K562 (cell line): ENCODE data around the gene NAIF1. TPM values are rescaled to one million over a fixed set of nuclear protein-coding genes. Genes with fewer than 3 reads are reported as not detected.
A peak's percentile ranks its signal among the peaks of the same experiment; 100 is the strongest.

Experiments
- ARNT ChIP-seq, 2 experiments: fragments of 450-650 bp; IDR thresholded peaks; 2 replicates each; pipeline ENCODE4 v1.6.1; 2016; ENCODE audit warnings: mild to moderate bottlenecking in 1 of 2
- CBX1 ChIP-seq: sonication (generic); IDR thresholded peaks from 2 replicates; pipeline ENCODE4 v1.6.1; 2016; ENCODE audit warnings: antibody characterized with exemption, low read depth, mild to moderate bottlenecking
- KLF13 ChIP-seq: fragments of 450-650 bp; IDR thresholded peaks from 2 replicates; pipeline ENCODE4 v1.6.1; 2016; ENCODE audit warnings: missing genetic modification characterization, low read depth, mild to moderate bottlenecking, missing compliant biosample characterization, moderate library complexity, borderline replicate concordance
- PRPF4 ChIP-seq: fragments of 200-400 bp; formaldehyde crosslinking; IDR thresholded peaks from one replicate; pipeline ENCODE4 v1.6.1; 2017; ENCODE audit warnings: low read length, low read depth, mild to moderate bottlenecking; ENCODE audit not compliant: insufficient read depth, poor library complexity, severe bottlenecking
- PTBP1 ChIP-seq: fragments of 200-400 bp; formaldehyde crosslinking; IDR thresholded peaks from 2 replicates; pipeline ENCODE4 v1.6.1; 2017; ENCODE audit warnings: low read depth, low read length
- TOE1 ChIP-seq, 2 experiments: fragments of 450-650 bp in 1 of 2; sonication (generic) in 1 of 2; formaldehyde crosslinking in 1 of 2; IDR thresholded peaks; 2 replicates each; pipeline versions ENCODE4 v1.7.1 to v1.8.0; 2016 to 2022; ENCODE audit warnings: borderline replicate concordance in 2 of 2, mild to moderate bottlenecking in 2 of 2, antibody characterized with exemption in 1 of 2, inconsistent platforms in 1 of 2, low read depth in 1 of 2, missing genetic modification reagents in 1 of 2, moderate library complexity in 1 of 2
- XRCC5 ChIP-seq: fragments of 200-400 bp; formaldehyde crosslinking; IDR thresholded peaks from 2 replicates; pipeline ENCODE4 v1.6.1; 2017; ENCODE audit warnings: low read depth, mild to moderate bottlenecking, low read length
- polyA plus RNA-seq, 8 experiments: library from polyadenylated mRNA; depleted of rRNA in 4 of 8; stranded (reverse) in 5 of 8; unstranded in 3 of 8; fragments of >200 nt; fragmentation: Nextera tagmentation in 2 of 8; fragmentation: Illumina TruSeq in 1 of 8; extraction: Ambion mirVana in 2 of 8; extraction: Trizol in 1 of 8; gene quantifications; 2 replicates each; pipeline versions ENCODE4 v1.2.1 to v1.2.3, GENCODE V29; 2011 to 2014; ENCODE audit warnings: inconsistent platforms in 1 of 8, missing spikeins in 1 of 8
- total RNA-seq, 7 experiments: library from RNA; depleted of rRNA in 6 of 7; stranded (reverse); fragments of >200 nt in 6 of 7; fragmentation: Illumina TruSeq in 2 of 7; extraction: Trizol in 2 of 7; gene quantifications; 2 replicates each; pipeline versions ENCODE4 v1.2.1 to v1.2.3, GENCODE V29; 2011 to 2021; ENCODE audit warnings: low replicate concordance in 1 of 7
- TF ChIP-seq, protein P1 (sequence below): fragments of 450-650 bp; IDR thresholded peaks from 2 replicates; pipeline ENCODE4 v1.6.1; 2014; ENCODE audit warnings: low read depth, mild to moderate bottlenecking, moderate library complexity, borderline replicate concordance
- TF ChIP-seq, protein P2 (sequence below): sonication (generic); formaldehyde crosslinking; IDR thresholded peaks from 2 replicates; pipeline ENCODE4 v1.8.0; 2023; ENCODE audit warnings: missing genetic modification reagents, mild to moderate bottlenecking, borderline replicate concordance
- TF ChIP-seq, protein P3 (sequence below): fragments of 450-650 bp; IDR thresholded peaks from 2 replicates; pipeline ENCODE4 v1.6.1; 2018; ENCODE audit warnings: mild to moderate bottlenecking, low read depth; ENCODE audit not compliant: partially characterized antibody
- TF ChIP-seq, protein P4 (sequence below), 3 experiments: fragments of 200-800 bp in 1 of 3; fragments of 250-450 bp in 1 of 3; fragments of 450-650 bp in 1 of 3; sonication (Bioruptor Pico) in 1 of 3; sonication (Bioruptor generic) in 1 of 3; formaldehyde crosslinking in 1 of 3; IDR thresholded peaks; 2 replicates each; pipeline versions ENCODE4 v1.6.1 to v1.8.0; 2016 to 2022; ENCODE audit warnings: mild to moderate bottlenecking in 2 of 3, missing genetic modification characterization in 2 of 3, missing compliant biosample characterization in 1 of 3, moderate library complexity in 1 of 3

Gene NAIF1
- total and polyA plus RNA-seq, 9 of the 15 experiments (the other 6 are each of a cell fraction or from before 2014, with no cell fraction given), result 4.8 to 26.6 (median 17.2) TPM

DNA sequence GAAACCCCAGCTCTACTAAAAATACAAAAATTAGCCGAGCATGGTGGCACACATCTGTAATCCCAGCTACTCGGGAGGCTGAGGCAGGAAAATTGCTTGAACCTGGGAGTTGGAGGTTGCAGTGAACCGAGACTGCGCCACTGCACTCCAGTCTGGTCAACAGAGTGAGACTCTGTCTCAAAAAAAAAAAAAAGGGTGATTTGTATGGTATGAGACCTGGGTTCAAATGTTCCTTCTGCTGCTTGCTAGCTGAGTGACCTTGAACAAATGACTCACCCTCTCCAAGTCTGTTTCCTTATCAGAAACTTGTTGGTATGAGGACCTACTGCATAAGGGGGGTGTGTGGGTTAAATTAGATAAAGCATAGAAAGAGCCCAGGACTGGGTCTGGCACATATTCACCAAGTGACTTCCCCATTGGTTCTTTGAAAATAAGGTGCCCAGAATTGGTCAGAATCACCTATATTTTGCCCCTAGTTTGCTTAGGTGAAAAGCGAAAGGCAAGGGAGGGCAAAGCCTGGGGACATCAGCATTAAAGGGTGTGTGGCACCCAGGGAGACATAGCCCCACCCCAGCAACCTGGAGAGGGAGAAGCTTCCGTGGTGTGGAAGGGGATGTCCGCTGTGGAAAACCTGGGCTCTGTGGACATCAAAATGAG is 10.9 kb upstream of the NAIF1 start (continued):
- TF ChIP-seq, protein P1, sequence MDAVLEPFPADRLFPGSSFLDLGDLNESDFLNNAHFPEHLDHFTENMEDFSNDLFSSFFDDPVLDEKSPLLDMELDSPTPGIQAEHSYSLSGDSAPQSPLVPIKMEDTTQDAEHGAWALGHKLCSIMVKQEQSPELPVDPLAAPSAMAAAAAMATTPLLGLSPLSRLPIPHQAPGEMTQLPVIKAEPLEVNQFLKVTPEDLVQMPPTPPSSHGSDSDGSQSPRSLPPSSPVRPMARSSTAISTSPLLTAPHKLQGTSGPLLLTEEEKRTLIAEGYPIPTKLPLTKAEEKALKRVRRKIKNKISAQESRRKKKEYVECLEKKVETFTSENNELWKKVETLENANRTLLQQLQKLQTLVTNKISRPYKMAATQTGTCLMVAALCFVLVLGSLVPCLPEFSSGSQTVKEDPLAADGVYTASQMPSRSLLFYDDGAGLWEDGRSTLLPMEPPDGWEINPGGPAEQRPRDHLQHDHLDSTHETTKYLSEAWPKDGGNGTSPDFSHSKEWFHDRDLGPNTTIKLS, result no peak
- TF ChIP-seq ARNT (IDR thresholded peaks at IDR 0.05) (peak; percentile 57 to 71; a peak in 2 of 4 replicates), KLF13 (tag) (0 out of 2 replicates have a peak, but pooled peaks have one; percentile 32), CBX1 (no peak), PTBP1 (no peak), XRCC5 (no peak), PRPF4 (no peak), TOE1 (IDR thresholded peaks at IDR 0.05; ENCODE audit: borderline replicate concordance) (0 out of 2 replicates have a peak, but pooled peaks have one; percentile 11), TOE1 (CRISPR knock-in tag; IDR thresholded peaks at IDR 0.05; ENCODE audit: borderline replicate concordance, low read depth) (no peak)
- TF ChIP-seq, protein P2, sequence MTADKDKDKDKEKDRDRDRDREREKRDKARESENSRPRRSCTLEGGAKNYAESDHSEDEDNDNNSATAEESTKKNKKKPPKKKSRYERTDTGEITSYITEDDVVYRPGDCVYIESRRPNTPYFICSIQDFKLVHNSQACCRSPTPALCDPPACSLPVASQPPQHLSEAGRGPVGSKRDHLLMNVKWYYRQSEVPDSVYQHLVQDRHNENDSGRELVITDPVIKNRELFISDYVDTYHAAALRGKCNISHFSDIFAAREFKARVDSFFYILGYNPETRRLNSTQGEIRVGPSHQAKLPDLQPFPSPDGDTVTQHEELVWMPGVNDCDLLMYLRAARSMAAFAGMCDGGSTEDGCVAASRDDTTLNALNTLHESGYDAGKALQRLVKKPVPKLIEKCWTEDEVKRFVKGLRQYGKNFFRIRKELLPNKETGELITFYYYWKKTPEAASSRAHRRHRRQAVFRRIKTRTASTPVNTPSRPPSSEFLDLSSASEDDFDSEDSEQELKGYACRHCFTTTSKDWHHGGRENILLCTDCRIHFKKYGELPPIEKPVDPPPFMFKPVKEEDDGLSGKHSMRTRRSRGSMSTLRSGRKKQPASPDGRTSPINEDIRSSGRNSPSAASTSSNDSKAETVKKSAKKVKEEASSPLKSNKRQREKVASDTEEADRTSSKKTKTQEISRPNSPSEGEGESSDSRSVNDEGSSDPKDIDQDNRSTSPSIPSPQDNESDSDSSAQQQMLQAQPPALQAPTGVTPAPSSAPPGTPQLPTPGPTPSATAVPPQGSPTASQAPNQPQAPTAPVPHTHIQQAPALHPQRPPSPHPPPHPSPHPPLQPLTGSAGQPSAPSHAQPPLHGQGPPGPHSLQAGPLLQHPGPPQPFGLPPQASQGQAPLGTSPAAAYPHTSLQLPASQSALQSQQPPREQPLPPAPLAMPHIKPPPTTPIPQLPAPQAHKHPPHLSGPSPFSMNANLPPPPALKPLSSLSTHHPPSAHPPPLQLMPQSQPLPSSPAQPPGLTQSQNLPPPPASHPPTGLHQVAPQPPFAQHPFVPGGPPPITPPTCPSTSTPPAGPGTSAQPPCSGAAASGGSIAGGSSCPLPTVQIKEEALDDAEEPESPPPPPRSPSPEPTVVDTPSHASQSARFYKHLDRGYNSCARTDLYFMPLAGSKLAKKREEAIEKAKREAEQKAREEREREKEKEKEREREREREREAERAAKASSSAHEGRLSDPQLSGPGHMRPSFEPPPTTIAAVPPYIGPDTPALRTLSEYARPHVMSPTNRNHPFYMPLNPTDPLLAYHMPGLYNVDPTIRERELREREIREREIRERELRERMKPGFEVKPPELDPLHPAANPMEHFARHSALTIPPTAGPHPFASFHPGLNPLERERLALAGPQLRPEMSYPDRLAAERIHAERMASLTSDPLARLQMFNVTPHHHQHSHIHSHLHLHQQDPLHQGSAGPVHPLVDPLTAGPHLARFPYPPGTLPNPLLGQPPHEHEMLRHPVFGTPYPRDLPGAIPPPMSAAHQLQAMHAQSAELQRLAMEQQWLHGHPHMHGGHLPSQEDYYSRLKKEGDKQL (CRISPR knock-in tag), result no peak
- TF ChIP-seq, protein P3, sequence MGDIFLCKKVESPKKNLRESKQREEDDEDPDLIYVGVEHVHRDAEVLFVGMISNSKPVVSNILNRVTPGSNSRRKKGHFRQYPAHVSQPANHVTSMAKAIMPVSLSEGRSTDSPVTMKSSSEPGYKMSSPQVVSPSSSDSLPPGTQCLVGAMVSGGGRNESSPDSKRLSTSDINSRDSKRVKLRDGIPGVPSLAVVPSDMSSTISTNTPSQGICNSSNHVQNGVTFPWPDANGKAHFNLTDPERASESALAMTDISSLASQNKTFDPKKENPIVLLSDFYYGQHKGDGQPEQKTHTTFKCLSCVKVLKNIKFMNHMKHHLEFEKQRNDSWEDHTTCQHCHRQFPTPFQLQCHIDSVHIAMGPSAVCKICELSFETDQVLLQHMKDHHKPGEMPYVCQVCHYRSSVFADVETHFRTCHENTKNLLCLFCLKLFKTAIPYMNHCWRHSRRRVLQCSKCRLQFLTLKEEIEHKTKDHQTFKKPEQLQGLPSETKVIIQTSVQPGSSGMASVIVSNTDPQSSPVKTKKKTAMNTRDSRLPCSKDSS, result no peak
- TF ChIP-seq, protein P4, sequence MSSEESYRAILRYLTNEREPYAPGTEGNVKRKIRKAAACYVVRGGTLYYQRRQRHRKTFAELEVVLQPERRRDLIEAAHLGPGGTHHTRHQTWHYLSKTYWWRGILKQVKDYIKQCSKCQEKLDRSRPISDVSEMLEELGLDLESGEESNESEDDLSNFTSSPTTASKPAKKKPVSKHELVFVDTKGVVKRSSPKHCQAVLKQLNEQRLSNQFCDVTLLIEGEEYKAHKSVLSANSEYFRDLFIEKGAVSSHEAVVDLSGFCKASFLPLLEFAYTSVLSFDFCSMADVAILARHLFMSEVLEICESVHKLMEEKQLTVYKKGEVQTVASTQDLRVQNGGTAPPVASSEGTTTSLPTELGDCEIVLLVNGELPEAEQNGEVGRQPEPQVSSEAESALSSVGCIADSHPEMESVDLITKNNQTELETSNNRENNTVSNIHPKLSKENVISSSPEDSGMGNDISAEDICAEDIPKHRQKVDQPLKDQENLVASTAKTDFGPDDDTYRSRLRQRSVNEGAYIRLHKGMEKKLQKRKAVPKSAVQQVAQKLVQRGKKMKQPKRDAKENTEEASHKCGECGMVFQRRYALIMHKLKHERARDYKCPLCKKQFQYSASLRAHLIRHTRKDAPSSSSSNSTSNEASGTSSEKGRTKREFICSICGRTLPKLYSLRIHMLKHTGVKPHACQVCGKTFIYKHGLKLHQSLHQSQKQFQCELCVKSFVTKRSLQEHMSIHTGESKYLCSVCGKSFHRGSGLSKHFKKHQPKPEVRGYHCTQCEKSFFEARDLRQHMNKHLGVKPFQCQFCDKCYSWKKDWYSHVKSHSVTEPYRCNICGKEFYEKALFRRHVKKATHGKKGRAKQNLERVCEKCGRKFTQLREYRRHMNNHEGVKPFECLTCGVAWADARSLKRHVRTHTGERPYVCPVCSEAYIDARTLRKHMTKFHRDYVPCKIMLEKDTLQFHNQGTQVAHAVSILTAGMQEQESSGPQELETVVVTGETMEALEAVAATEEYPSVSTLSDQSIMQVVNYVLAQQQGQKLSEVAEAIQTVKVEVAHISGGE (CRISPR knock-in tag; IDR thresholded peaks at IDR 0.05), result no peak
